Cardiac muscle cell (in vitro differentiated cells and primary cell): Measurements from ENCODE around the gene CADM1. TPM values are rescaled to one million over a fixed set of nuclear protein-coding genes. Genes with fewer than 3 reads are reported as not detected.

ENCODE experiments used
- DNase-seq, 2 donors: peaks; one replicate each; pipeline versions ENCODE4 v3.0.0 to v3.0.0-alpha.2; 2010 to 2017; ENCODE audit warnings: low read depth in 1 of 2, low spot score in 1 of 2
- H3K27ac ChIP-seq: fragments of 200-600 bp; sonication (generic); 2 replicates; pipeline ENCODE4 v1.5.1; 2016
- H3K27me3 ChIP-seq: fragments of 200-600 bp; sonication (generic); 2 replicates; pipeline ENCODE4 v1.6.0; 2016; ENCODE audit warnings: control low read depth
- H3K36me3 ChIP-seq: fragments of 200-600 bp; sonication (generic); 2 replicates; pipeline ENCODE4 v1.5.1; 2016; ENCODE audit warnings: control low read depth
- H3K4me1 ChIP-seq: fragments of 200-600 bp; sonication (generic); 2 replicates; pipeline ENCODE4 v1.8.1; 2017; ENCODE audit warnings: low read depth, mild to moderate bottlenecking, mixed run types
- H3K4me3 ChIP-seq: fragments of 200-600 bp; sonication (generic); 2 replicates; pipeline ENCODE4 v1.5.1; 2016; ENCODE audit warnings: mild to moderate bottlenecking
- H3K9me3 ChIP-seq: fragments of 200-600 bp; sonication (generic); 2 replicates; pipeline ENCODE4 v1.5.1; 2017; ENCODE audit warnings: low read depth, mild to moderate bottlenecking, control low read depth
- polyA plus RNA-seq: library from polyadenylated mRNA; unstranded; fragments of >200 nt; fragmentation: Nextera tagmentation; extraction: Ambion mirVana; gene quantifications from 2 replicates; pipeline ENCODE4 v1.2.1, GENCODE V29; 2016
- total RNA-seq: library from RNA; depleted of rRNA; stranded (reverse); fragments of >200 nt; gene quantifications from 2 replicates; pipeline ENCODE4 v1.2.3, GENCODE V29; 2016
- TF ChIP-seq, protein P1 (sequence below): IDR thresholded peaks from 2 replicates; pipeline ENCODE4 v1.5.1; 2012; ENCODE audit warnings: low read depth, mild to moderate bottlenecking, low read length

The CADM1 gene
- total RNA-seq (113 and 126 TPM in 2 replicates), polyA plus RNA-seq (131 and 149 TPM in 2 replicates)

DNA sequence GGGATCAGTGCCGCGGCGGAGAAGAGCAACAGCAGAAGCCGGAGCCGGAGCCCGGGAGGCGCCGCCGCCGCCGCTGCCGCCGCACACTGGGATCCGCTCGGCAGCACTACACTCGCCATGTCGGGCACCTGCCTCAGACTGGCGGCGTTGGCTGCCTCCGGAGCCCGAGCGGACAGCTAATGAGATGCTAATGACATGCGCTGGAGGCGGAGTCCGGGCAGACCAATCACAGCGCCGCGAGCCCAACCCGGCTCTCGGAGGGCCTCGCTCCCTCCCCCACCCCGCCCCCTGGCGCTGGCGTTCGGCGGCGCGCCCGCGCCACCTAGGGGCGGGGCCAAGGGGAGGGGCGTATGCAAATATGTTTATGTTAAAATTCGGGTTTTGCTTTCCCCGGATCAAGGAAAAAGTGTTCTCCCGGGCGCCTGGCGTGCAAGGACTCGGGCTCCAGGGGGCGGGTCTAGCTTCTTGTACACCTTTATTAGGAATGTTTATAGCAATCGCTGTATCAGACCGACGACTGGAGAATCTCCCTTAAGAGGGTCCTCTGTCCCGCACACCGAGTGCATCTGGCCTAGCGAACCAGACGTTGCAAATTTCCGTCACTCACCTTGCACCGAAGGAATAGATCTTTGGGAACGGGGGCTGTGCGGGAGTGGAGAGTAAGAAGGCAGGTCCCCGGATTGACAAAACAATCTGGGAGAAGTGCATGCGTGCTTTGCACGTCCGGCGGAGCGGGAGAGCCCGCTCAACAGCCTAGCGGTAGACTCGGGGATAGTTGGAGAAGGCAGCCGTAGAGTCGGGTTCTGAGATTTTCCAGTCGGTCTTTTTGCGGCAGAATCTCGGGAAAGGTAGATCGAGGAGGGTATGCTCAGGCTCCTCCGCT lies at the start of gene CADM1:
CADM1 (minus strand) TSS at position 140 of the 883 bp plus-strand sequence.
- Histone ChIP-seq H3K36me3 (no peaks in the 10 kb centered on the region), H3K27ac (peak within 1 kb of the TSS; percentile 77), H3K4me1 (peaks cover 9% of the 10 kb centered on the region), H3K9me3 (no peaks in the 10 kb centered on the region), H3K27me3 (peaks cover 6% of the 10 kb centered on the region), H3K4me3 (peak within 1 kb of the TSS; percentile 71)
- TF ChIP-seq, protein P1, sequence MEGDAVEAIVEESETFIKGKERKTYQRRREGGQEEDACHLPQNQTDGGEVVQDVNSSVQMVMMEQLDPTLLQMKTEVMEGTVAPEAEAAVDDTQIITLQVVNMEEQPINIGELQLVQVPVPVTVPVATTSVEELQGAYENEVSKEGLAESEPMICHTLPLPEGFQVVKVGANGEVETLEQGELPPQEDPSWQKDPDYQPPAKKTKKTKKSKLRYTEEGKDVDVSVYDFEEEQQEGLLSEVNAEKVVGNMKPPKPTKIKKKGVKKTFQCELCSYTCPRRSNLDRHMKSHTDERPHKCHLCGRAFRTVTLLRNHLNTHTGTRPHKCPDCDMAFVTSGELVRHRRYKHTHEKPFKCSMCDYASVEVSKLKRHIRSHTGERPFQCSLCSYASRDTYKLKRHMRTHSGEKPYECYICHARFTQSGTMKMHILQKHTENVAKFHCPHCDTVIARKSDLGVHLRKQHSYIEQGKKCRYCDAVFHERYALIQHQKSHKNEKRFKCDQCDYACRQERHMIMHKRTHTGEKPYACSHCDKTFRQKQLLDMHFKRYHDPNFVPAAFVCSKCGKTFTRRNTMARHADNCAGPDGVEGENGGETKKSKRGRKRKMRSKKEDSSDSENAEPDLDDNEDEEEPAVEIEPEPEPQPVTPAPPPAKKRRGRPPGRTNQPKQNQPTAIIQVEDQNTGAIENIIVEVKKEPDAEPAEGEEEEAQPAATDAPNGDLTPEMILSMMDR = peak; percentile 54
- peak; percentile 82 to 98 for DNase-seq

DNA sequence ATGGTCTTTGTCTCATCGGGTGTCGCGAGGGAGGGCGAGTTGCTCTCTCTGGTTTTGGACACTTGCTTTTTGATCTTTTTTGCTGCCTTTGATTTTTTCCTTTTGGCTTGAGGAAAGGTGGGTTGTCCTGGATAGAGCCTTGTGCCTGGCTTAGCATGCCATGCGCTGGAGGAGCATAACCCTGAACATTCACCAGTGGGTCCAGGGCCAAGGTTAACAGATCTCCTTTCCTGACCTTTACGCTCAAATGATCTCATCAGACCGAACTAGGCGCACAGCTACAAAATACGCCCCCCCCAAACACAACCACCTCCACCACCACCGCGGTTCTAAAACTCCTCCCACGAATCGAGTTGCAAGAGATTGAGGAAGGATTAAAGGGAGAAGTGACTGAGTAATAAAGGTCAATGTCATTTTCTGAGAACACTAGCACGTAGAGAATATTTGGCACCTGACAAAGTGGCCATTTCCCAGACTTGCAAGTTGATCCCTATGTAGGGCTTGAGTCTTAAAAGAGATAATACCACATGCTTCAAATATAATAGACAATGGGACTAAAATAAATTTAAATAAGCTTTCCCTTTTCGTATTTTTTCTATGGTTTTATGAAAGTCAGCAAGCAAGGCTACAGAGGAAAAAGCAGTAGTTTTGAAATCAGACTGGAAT lies 48.7 kb upstream of the CADM1 start:
- Histone ChIP-seq H3K4me3 (no peak overlapping the region), H3K36me3 (no peaks in the 10 kb centered on the region), H3K27me3 (no peaks in the 10 kb centered on the region), H3K9me3 (no peaks in the 10 kb centered on the region), H3K27ac (no peak overlapping the region), H3K4me1 (peaks cover 14% of the 10 kb centered on the region)
- TF ChIP-seq, protein P1 = no peak
- DNase-seq = no peak

DNA sequence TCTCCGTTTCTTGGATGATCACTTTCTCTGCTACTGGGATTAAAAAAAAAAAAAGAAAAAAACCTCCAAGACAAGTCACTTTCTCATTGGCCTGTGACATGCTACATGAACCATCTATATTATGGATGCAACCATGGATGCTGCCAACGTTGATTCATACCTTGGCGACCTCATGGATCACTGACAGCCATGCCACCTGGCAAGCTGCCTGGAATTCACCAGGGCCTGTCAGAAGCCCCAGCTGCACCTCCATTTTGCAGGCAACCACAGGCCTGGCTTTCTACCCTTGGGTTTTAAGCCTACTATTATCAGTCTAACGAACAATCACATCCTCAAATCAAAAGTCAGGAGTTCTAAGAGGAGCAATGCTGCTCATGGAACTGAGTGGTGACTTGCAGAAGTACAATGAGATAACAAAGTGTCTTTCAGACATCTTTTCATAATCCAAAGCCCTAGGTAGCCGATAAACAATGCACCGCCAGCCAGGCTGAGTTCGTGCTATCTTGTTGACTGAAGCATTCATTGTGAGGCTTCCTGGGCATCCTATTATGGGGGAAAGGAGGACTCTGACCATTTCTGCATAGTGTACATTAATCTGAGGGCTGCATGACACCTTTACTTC lies 48.0 kb upstream of the CADM1 start:
- Histone ChIP-seq H3K27me3 (no peaks in the 10 kb centered on the region), H3K27ac (no peak overlapping the region), H3K9me3 (no peaks in the 10 kb centered on the region), H3K4me1 (peaks cover 14% of the 10 kb centered on the region), H3K4me3 (no peak overlapping the region), H3K36me3 (no peaks in the 10 kb centered on the region)
- TF ChIP-seq, protein P1 = no peak
- no peak for DNase-seq

DNA sequence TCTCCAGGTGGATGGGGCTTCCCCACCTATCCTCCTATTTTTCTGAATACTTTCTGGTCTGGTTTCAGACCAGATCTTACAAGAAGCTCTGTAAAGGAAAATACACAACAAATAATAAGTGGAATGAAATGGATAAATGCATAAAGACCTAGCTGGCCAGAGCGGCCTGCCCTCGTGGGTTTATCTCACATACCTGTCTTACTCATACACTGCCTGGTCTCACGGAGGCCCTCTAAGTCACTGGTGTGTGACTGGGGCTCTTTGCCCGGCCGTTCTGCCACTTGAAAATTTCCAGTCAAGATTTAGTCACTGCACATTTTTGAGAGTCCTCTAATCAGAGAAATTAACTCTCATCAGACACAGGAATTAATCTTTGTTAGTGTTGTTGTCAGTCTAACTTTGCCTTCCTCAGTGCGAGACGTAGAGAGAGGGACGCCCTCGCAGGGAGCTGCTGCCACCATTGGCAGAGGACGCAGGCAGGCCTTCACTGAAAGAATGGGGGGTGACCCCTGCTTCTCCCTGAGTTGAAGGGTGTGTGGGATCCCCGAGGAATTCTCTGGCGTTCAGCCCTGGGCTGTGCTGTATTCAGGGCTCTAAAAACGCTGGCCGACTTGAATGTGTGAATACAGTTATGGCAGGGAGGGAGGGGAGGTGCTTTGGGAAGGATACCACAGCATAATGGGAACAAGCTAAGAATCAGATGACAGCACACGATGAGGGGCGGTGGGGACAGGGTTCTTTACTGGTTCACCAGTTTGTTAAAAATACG lies 46.3 kb upstream of the CADM1 start:
- H3K36me3 ChIP-seq = no peaks in the 10 kb centered on the region
- H3K27ac ChIP-seq = peak overlapping the region; percentile 12
- no peak overlapping the region for H3K4me3 ChIP-seq
- TF ChIP-seq, protein P1 = no peak
- H3K27me3 ChIP-seq = no peaks in the 10 kb centered on the region
- peaks cover 12% of the 10 kb centered on the region for H3K4me1 ChIP-seq
- peak in 1 of 2 donors; percentile 30 for DNase-seq
- no peaks in the 10 kb centered on the region for H3K9me3 ChIP-seq
